ENCODE data around the gene SLC2A4RG. TPM values are rescaled to one million over a fixed set of nuclear protein-coding genes. Genes with fewer than 3 reads are reported as not detected.

The SLC2A4RG gene
- total and polyA plus RNA-seq, 2 of the 13 experiments (the other 11 are each of a cell fraction or from before 2014, with no cell fraction given): 91.4 to 95.9 TPM

- TF ChIP-seq, protein P1, sequence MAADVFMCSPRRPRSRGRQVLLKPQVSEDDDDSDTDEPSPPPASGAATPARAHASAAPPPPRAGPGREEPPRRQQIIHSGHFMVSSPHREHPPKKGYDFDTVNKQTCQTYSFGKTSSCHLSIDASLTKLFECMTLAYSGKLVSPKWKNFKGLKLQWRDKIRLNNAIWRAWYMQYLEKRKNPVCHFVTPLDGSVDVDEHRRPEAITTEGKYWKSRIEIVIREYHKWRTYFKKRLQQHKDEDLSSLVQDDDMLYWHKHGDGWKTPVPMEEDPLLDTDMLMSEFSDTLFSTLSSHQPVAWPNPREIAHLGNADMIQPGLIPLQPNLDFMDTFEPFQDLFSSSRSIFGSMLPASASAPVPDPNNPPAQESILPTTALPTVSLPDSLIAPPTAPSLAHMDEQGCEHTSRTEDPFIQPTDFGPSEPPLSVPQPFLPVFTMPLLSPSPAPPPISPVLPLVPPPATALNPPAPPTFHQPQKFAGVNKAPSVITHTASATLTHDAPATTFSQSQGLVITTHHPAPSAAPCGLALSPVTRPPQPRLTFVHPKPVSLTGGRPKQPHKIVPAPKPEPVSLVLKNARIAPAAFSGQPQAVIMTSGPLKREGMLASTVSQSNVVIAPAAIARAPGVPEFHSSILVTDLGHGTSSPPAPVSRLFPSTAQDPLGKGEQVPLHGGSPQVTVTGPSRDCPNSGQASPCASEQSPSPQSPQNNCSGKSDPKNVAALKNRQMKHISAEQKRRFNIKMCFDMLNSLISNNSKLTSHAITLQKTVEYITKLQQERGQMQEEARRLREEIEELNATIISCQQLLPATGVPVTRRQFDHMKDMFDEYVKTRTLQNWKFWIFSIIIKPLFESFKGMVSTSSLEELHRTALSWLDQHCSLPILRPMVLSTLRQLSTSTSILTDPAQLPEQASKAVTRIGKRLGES (CRISPR knock-in tag; IDR thresholded peaks at IDR 0.05; ENCODE audit: borderline replicate concordance): no peak
- TF ChIP-seq ZNF704 (CRISPR knock-in tag; IDR thresholded peaks at IDR 0.05; ENCODE audit: borderline replicate concordance) (no peak), MEIS2 (CRISPR knock-in tag; IDR thresholded peaks at IDR 0.05) (no peak), YY1 (IDR thresholded peaks at IDR 0.05; ENCODE audit: insufficient read depth, insufficient replicate concordance, low read depth, low read length) (no peak), RCOR2 (CRISPR knock-in tag; IDR thresholded peaks at IDR 0.05) (no peak), ZFP36L1 (CRISPR knock-in tag; IDR thresholded peaks at IDR 0.05) (0 out of 2 replicates have a peak, but pooled peaks have one; percentile 51), SMAD3 (CRISPR knock-in tag; IDR thresholded peaks at IDR 0.05) (no peak), ZNF552 (CRISPR knock-in tag; IDR thresholded peaks at IDR 0.05; ENCODE audit: borderline replicate concordance) (peak; percentile 90; the same call in 1 of the 2 replicates), POLR2AphosphoS2 (IDR thresholded peaks at IDR 0.05; ENCODE audit: low read depth, low read length) (no peak), NPAS2 (CRISPR knock-in tag; IDR thresholded peaks at IDR 0.05; ENCODE audit: borderline replicate concordance) (no peak), ARNTL (CRISPR knock-in tag; IDR thresholded peaks at IDR 0.05) (0 out of 2 replicates have a peak, but pooled peaks have one; percentile 22)
- TF ChIP-seq, protein P2, sequence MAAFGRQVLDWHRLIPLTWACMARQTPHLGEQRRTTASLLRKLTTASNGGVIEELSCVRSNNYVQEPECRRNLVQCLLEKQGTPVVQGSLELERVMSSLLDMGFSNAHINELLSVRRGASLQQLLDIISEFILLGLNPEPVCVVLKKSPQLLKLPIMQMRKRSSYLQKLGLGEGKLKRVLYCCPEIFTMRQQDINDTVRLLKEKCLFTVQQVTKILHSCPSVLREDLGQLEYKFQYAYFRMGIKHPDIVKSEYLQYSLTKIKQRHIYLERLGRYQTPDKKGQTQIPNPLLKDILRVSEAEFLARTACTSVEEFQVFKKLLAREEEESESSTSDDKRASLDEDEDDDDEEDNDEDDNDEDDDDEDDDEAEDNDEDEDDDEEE (CRISPR knock-in tag; IDR thresholded peaks at IDR 0.05): no peak
- TF ChIP-seq, protein P3, sequence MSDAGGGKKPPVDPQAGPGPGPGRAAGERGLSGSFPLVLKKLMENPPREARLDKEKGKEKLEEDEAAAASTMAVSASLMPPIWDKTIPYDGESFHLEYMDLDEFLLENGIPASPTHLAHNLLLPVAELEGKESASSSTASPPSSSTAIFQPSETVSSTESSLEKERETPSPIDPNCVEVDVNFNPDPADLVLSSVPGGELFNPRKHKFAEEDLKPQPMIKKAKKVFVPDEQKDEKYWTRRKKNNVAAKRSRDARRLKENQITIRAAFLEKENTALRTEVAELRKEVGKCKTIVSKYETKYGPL (CRISPR knock-in tag; IDR thresholded peaks at IDR 0.05): no peak
- TF ChIP-seq, protein P4, sequence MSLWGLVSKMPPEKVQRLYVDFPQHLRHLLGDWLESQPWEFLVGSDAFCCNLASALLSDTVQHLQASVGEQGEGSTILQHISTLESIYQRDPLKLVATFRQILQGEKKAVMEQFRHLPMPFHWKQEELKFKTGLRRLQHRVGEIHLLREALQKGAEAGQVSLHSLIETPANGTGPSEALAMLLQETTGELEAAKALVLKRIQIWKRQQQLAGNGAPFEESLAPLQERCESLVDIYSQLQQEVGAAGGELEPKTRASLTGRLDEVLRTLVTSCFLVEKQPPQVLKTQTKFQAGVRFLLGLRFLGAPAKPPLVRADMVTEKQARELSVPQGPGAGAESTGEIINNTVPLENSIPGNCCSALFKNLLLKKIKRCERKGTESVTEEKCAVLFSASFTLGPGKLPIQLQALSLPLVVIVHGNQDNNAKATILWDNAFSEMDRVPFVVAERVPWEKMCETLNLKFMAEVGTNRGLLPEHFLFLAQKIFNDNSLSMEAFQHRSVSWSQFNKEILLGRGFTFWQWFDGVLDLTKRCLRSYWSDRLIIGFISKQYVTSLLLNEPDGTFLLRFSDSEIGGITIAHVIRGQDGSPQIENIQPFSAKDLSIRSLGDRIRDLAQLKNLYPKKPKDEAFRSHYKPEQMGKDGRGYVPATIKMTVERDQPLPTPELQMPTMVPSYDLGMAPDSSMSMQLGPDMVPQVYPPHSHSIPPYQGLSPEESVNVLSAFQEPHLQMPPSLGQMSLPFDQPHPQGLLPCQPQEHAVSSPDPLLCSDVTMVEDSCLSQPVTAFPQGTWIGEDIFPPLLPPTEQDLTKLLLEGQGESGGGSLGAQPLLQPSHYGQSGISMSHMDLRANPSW (CRISPR knock-in tag; IDR thresholded peaks at IDR 0.05; ENCODE audit: borderline replicate concordance): no peak
These were observed 42.8 kb upstream of the SLC2A4RG start, which contains the start of gene TNFRSF6B (continued) for GRCh38 chr20:63696628-63697356.

Measured in HepG2 (cell line).